Measurements from ENCODE around the gene AFF4. TPM values are rescaled to one million over a fixed set of nuclear protein-coding genes. Genes with fewer than 3 reads are reported as not detected.
A peak's percentile ranks its signal among the peaks of the same experiment; 100 is the strongest.

Gene AFF4
- total and polyA plus RNA-seq, 9 of the 15 experiments (the other 6 are each of a cell fraction or from before 2014, with no cell fraction given), result 1.7 to 25.8 (median 17.9) TPM

DNA sequence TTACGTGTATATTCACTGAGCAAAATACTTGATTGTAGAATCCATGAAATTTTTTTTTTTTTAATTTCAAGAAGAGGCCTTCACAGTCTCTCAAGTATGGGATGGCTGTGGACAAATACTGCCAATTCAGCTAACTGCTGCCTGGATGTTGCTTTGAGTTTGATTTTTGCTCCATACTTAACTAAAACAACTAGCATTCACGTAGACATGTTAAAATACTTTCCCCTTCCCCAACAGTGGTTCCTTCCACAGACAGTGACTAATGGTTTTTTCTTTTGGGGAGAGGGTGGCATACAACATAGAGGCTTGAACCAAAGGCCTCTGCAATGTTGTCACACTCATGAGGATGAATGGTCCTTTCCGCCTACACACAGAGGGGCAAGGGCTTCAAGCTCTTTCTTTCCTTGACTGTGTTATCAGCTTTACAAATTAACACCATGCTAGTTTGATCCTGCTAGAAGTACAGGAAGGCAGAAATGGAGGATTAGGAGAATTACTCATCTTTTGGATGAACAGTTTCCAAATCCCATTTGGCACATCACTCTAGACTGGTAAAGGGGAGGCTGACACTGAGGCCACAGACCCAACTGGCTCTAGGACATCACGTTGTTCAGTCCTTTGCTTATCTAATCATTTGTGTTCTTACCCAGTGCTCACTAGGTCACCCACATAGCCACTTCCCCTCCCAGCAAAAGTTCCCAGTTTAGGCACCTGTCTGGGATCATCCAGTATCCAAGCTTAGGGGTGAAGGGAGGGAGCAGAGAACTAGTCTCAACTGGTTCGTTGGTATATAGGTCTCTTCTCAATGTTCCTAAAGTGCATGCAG, 91.8 kb downstream of the AFF4 start (continued):
- TF ChIP-seq PRDM10 (IDR thresholded peaks at IDR 0.05; ENCODE audit: partially characterized antibody) (peak; percentile 78), ZNF511 (CRISPR knock-in tag; IDR thresholded peaks at IDR 0.05) (0 out of 2 replicates have a peak, but pooled peaks have one; percentile 23), MEIS2 (IDR thresholded peaks at IDR 0.05; ENCODE audit: partially characterized antibody) (no peak), LCOR (CRISPR knock-in tag; IDR thresholded peaks at IDR 0.05) (no peak), XRCC4 (IDR thresholded peaks at IDR 0.05; ENCODE audit: extremely low read depth, insufficient read depth, insufficient read length) (no peak), USF2 (CRISPR knock-in tag; IDR thresholded peaks at IDR 0.05) (no peak), HNRNPUL1 (IDR thresholded peaks at IDR 0.05; ENCODE audit: low read length) (0 out of 2 replicates have a peak, but pooled peaks have one; percentile 24), U2AF2 (optimal IDR thresholded peaks at IDR 0.05; ENCODE audit: low read depth, low read length) (no peak), HMBOX1 (IDR thresholded peaks at IDR 0.05) (peak; percentile 67; the same call in 1 of the 2 replicates), EGR1 (conservative IDR thresholded peaks at IDR 0.05) (peak; percentile 54; the same call in 1 of the 2 replicates), SNRNP70 (optimal IDR thresholded peaks at IDR 0.05; ENCODE audit: low read depth, low read length) (no peak), ZSCAN32 (CRISPR knock-in tag; IDR thresholded peaks at IDR 0.05) (no peak)
- TF ChIP-seq, protein P1, sequence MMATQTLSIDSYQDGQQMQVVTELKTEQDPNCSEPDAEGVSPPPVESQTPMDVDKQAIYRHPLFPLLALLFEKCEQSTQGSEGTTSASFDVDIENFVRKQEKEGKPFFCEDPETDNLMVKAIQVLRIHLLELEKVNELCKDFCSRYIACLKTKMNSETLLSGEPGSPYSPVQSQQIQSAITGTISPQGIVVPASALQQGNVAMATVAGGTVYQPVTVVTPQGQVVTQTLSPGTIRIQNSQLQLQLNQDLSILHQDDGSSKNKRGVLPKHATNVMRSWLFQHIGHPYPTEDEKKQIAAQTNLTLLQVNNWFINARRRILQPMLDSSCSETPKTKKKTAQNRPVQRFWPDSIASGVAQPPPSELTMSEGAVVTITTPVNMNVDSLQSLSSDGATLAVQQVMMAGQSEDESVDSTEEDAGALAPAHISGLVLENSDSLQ (IDR thresholded peaks at IDR 0.05), result 0 out of 2 replicates have a peak, but pooled peaks have one; percentile 38
- TF ChIP-seq, protein P2, sequence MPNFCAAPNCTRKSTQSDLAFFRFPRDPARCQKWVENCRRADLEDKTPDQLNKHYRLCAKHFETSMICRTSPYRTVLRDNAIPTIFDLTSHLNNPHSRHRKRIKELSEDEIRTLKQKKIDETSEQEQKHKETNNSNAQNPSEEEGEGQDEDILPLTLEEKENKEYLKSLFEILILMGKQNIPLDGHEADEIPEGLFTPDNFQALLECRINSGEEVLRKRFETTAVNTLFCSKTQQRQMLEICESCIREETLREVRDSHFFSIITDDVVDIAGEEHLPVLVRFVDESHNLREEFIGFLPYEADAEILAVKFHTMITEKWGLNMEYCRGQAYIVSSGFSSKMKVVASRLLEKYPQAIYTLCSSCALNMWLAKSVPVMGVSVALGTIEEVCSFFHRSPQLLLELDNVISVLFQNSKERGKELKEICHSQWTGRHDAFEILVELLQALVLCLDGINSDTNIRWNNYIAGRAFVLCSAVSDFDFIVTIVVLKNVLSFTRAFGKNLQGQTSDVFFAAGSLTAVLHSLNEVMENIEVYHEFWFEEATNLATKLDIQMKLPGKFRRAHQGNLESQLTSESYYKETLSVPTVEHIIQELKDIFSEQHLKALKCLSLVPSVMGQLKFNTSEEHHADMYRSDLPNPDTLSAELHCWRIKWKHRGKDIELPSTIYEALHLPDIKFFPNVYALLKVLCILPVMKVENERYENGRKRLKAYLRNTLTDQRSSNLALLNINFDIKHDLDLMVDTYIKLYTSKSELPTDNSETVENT (CRISPR knock-in tag; IDR thresholded peaks at IDR 0.05), result no peak

All from K562 (cell line).